Transverse colon (tissue), 4 donors: ENCODE data around the gene NCK2.

Source experiments
- CTCF ChIP-seq, 5 experiments: fragments of 200-600 bp in 3 of 5; fragments of 450-650 bp in 2 of 5; sonication (generic) in 3 of 5; IDR thresholded peaks; 1 replicate in 2 of 5; 2 replicates in 3 of 5; pipeline ENCODE4 v1.5.1; 2016 to 2017; ENCODE audit warnings: antibody characterized with exemption in 5 of 5, inconsistent platforms in 3 of 5, mild to moderate bottlenecking in 2 of 5, moderate library complexity in 1 of 5
- EP300 ChIP-seq: sonication (generic); formaldehyde crosslinking; IDR thresholded peaks from one replicate; pipeline ENCODE4 v1.6.1; 2017; ENCODE audit warnings: antibody characterized with exemption, low read depth
- POLR2A ChIP-seq: fragments of 450-650 bp; IDR thresholded peaks from one replicate; pipeline ENCODE4 v1.6.1; 2016; ENCODE audit warnings: antibody characterized with exemption, mild to moderate bottlenecking, moderate library complexity
- POLR2AphosphoS5 ChIP-seq, 3 donors: sonication (generic); formaldehyde crosslinking; IDR thresholded peaks; one replicate each; pipeline ENCODE4 v1.6.1; 2016; ENCODE audit warnings: antibody characterized with exemption in 3 of 3

GRCh38 chr2:105820151-105820550 is 75.4 kb downstream of the NCK2 start:
- TF ChIP-seq EP300 (no peak), CTCF (IDR thresholded peaks at IDR 0.05) (no peak), POLR2A (no peak), POLR2AphosphoS5 (IDR thresholded peaks at IDR 0.05) (no peak)
